HAP-1 (cell line): Measurements from ENCODE around the gene MYO16.

Experiments
- DNase-seq, 2 experiments: peaks; one replicate each; pipeline ENCODE4 v3.0.0-alpha.2; 2016 to 2020; ENCODE audit warnings: low spot score in 2 of 2
- H3K27me3 ChIP-seq: fragments of 250-450 bp; sonication (Bioruptor Pico); 2 replicates; pipeline ENCODE4 v1.5.1; 2020; ENCODE audit warnings: low read depth, mild to moderate bottlenecking, moderate library complexity
- H3K36me3 ChIP-seq: fragments of 250-450 bp; sonication (Bioruptor Pico); replicated peaks from 2 replicates; pipeline ENCODE4 v1.5.1; 2020; ENCODE audit warnings: mild to moderate bottlenecking
- H3K4me1 ChIP-seq: fragments of 250-450 bp; sonication (Bioruptor Pico); 2 replicates; pipeline ENCODE4 v1.5.1; 2020; ENCODE audit warnings: mild to moderate bottlenecking
- H3K4me3 ChIP-seq: fragments of 250-450 bp; sonication (Bioruptor Pico); 2 replicates; pipeline ENCODE4 v1.5.1; 2020; ENCODE audit warnings: mild to moderate bottlenecking, moderate library complexity
- H3K9me3 ChIP-seq: fragments of 250-450 bp; sonication (Bioruptor Pico); 2 replicates; pipeline ENCODE4 v1.5.1; 2020; ENCODE audit warnings: mild to moderate bottlenecking, moderate library complexity
- in situ Hi-C: fragments of 300-500 bp; cut with MboI; formaldehyde crosslinking; loops from 3 replicates; pipeline ENCODE4 v1.14.3; 2020; ENCODE audit warnings: low sequenced_read_pairs, inconsistent platforms, mixed read lengths

Gene MYO16

DNA sequence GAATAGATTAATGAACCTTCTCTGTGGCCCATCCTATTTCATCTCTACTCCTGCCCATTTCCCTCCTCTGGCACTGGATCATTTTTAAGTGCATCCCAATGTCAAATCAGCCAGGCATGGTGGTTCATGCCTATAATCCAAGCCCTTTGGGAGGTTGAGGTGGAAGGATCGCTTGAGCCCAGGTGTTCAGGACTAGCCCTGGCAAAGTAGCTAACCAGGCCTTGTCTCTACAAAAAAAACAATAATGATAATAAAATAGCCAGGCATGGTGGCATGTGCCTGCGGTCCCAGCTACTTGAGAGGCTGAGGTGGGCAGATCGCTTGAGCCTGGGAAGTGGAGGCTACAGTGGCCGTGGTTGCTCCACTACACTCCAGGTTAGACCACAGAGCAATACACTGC, 517.0 kb downstream of the MYO16 start:
- Histone ChIP-seq H3K36me3 (no peaks in the 10 kb centered on the region), H3K9me3 (no peaks in the 10 kb centered on the region), H3K27me3 (no peaks in the 10 kb centered on the region), H3K4me3 (no peak overlapping the region), H3K4me1 (no peaks in the 10 kb centered on the region)
- no peak for DNase-seq
- in situ Hi-C loops: no loop called here

DNA sequence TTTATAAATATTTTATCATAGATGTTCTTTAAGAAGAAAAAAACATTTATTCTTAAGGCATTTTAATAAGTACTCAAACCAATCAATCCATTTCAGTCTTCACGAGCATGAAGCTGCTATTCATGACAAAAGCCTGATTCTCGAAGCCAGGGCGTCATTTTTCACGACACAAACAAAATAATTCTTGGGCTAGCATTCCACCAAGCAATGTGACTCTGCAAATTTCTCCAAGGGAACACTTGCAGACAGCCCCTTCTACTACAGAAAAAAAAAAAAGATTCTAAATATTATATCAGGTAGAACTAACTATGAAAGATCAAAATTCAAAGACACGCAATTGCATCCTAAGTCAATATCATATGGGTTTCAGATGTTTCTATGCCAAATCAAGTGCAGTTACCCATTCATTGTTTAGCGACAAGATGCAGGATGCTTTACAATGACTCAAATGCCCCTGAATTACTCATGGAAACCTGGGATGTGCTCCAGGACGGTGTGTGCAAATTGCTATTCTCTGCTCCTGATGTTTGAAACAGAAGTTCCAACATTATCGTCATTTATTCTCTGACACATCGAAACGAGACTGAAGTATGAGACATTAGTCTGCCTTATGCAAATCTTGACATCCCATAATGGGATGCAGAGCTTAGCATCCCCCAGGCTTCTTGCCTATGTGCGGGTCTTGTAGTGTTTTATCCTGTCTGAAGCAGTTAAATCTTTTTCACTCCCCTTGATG, 517.7 kb downstream of the MYO16 start:
- DNase-seq: no peak
- no peaks in the 10 kb centered on the region for H3K4me1 ChIP-seq
- no peaks in the 10 kb centered on the region for H3K27me3 ChIP-seq
- H3K36me3 ChIP-seq: no peaks in the 10 kb centered on the region
- no peaks in the 10 kb centered on the region for H3K9me3 ChIP-seq
- in situ Hi-C loops: no loop called here
- H3K4me3 ChIP-seq: no peak overlapping the region

DNA sequence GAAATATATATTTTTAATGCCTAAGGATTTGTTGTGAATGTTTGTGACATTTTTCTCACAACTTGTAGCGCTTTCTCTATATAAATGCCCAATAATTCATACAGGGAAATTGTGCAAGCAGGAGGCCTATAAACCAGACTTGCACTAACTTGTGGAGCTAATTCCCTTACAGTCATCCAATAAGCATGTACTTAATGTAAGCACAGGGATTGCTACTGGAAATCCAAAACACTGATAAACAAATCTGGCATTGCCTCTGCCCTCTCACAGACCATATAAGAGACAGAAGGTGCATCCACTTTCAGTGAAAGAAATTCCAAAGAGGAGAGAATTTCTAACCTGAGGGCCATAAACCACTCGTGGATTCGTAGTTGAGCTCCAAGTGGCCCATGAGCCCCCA, 518.8 kb downstream of the MYO16 start:
- Histone ChIP-seq H3K9me3 (no peaks in the 10 kb centered on the region), H3K27me3 (no peaks in the 10 kb centered on the region), H3K36me3 (no peaks in the 10 kb centered on the region), H3K4me3 (no peak overlapping the region), H3K4me1 (no peaks in the 10 kb centered on the region)
- in situ Hi-C loops: no loop called here
- DNase-seq: no peak

DNA sequence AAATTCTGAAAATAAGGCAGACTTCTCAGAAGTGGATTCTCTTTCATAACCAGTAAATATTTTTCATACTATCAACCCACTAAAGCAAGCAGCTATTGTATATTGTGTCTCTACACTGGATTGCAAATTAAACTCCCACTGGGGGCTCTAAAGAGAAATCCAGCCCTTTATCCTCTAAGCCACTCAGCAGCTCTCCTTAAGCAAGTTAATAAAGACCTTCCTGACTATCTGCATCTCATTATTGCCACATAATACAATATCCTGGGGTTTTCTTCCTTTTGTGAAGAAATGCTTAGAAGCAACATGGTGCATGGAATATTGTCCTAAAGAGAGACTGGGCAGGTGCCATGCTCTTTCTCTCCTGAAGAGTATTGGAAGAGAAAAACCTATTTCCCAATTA, 521.3 kb downstream of the MYO16 start:
- Histone ChIP-seq H3K27me3 (no peaks in the 10 kb centered on the region), H3K4me1 (no peaks in the 10 kb centered on the region), H3K9me3 (no peaks in the 10 kb centered on the region), H3K4me3 (no peak overlapping the region), H3K36me3 (no peaks in the 10 kb centered on the region)
- in situ Hi-C loops: no loop called here
- no peak for DNase-seq

DNA sequence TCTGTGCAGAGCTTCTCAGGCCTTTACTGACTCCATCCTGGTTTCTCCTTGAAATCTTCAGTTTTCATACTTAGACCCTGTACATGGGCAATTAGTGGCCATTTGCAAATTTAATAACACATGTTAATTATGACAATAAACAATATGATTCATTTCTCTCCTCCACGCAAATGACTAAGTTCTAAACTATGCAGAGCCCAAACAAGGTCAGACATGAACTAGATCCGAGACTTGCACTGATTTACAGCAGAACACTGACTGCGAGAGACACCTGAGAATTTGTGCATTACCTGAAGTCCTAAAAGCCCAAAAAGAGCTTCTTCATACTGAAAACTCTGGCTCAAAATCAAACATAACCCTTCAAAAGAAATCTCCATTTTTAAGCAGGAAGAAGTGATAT, 521.8 kb downstream of the MYO16 start:
- H3K27me3 ChIP-seq: no peaks in the 10 kb centered on the region
- in situ Hi-C loops: no loop called here
- DNase-seq: no peak
- no peak overlapping the region for H3K4me3 ChIP-seq
- H3K9me3 ChIP-seq: no peaks in the 10 kb centered on the region
- no peaks in the 10 kb centered on the region for H3K36me3 ChIP-seq
- no peaks in the 10 kb centered on the region for H3K4me1 ChIP-seq

DNA sequence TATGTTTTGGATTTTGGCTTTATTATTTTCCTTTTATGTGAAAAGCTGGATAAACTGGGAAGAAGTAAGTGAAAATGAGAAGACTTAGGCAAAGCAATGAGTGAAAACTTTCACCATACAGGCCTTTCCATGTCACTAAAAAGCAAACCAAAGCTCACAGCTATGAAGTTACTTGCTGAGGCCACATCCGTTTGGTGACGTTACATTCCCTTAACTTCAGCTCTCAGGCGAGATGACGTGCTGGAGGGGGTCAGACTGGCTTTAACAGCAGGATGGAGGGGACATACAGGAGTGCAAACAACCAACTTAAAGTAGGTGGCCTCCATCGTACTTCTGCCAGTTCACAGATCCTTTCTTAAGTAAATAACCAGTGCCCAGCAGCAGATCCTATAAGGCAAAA, 522.3 kb downstream of the MYO16 start:
- no peaks in the 10 kb centered on the region for H3K4me1 ChIP-seq
- H3K9me3 ChIP-seq: no peaks in the 10 kb centered on the region
- H3K27me3 ChIP-seq: no peaks in the 10 kb centered on the region
- in situ Hi-C loops: no loop called here
- H3K36me3 ChIP-seq: no peaks in the 10 kb centered on the region
- H3K4me3 ChIP-seq: no peak overlapping the region
- no peak for DNase-seq

DNA sequence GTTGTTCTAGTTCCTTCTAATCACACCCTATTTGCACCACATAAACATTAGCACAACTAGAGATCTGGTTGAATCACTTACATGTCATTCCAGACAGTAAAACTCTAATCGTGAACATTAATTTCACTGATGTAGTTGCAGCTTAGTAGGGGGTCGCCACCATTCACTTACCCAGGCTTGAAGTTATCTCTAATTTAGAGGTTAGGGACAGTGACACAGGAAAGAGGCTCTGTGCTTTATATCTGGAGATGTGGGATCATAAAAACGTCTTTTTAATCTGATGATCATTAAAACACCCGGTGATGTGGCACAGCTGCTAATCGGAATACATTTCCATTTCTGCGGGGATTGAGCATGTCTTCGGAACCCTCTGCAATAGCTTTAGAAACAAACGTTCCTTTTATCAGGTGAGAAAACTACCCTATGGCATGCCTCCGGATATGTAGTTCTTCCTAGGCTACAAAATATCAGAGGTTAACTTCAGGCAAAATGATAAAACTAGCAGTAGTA, 523.0 kb downstream of the MYO16 start:
- no peaks in the 10 kb centered on the region for H3K4me1 ChIP-seq
- no peaks in the 10 kb centered on the region for H3K9me3 ChIP-seq
- no peak for DNase-seq
- no peaks in the 10 kb centered on the region for H3K36me3 ChIP-seq
- H3K27me3 ChIP-seq: no peaks in the 10 kb centered on the region
- no peak overlapping the region for H3K4me3 ChIP-seq
- in situ Hi-C loops: no loop called here

DNA sequence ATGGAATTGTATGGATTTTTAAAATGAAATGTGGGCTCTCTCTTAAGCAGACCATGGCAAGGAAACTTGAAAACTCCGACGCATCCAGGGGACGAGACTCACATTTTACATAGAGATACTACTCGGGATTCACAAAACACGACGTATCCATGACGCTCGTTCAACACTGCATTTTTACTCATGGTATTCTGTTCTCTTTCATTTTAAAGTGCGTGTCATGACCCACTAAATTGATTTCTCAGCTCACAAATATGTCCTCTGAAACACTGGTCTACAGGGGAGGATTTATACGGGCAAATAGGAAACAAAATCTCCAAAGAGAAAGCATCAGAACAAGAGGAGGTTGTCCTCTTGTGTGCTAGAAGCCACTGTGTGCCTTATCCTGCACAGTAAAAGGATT, 523.5 kb downstream of the MYO16 start:
- H3K4me1 ChIP-seq: no peaks in the 10 kb centered on the region
- H3K36me3 ChIP-seq: no peaks in the 10 kb centered on the region
- H3K9me3 ChIP-seq: no peaks in the 10 kb centered on the region
- in situ Hi-C loops: no loop called here
- no peak for DNase-seq
- H3K27me3 ChIP-seq: no peaks in the 10 kb centered on the region
- no peak overlapping the region for H3K4me3 ChIP-seq

DNA sequence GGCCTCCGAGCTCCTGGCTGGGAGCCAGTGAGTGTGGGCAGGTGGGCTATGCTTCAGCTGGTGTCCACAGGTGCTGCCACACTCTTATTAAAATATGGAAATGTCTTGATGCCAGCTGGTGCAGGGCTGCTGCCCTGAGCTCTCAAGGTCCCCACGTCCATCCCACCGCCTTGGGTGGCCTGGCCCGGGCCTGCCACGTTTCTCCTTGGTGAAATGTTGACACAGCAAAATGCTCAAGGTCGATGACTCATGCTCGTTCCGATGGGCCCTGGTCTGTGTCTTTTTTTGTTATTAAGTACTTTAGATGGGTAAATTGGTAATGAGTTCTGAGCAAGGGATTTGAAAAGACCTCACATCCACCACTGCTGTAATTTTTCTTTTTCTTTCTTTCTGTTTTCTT, 524.7 kb downstream of the MYO16 start:
- in situ Hi-C loops: no loop called here
- H3K9me3 ChIP-seq: no peaks in the 10 kb centered on the region
- no peaks in the 10 kb centered on the region for H3K36me3 ChIP-seq
- H3K4me3 ChIP-seq: no peak overlapping the region
- H3K27me3 ChIP-seq: no peaks in the 10 kb centered on the region
- no peak for DNase-seq
- H3K4me1 ChIP-seq: no peaks in the 10 kb centered on the region

DNA sequence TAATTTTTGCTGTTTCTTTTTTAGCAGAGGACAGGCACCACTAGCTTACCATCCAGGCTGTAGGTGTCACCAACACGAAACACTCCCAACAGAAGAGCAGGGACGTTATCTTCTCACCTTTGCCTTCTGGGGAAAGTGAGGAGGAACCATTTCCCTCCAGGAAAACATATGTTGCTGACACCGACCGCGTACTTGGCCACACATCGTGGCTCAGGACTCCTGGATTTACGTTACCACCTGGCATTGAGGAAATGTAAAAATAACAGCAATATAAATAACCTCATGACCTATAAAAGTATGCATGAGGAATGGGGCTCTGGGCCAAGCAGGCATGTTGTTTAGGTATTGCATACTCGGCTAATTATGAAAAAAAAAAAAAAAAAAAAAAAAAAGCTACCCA, 525.1 kb downstream of the MYO16 start:
- in situ Hi-C loops: no loop called here
- H3K4me1 ChIP-seq: no peaks in the 10 kb centered on the region
- no peaks in the 10 kb centered on the region for H3K36me3 ChIP-seq
- H3K27me3 ChIP-seq: no peaks in the 10 kb centered on the region
- no peak overlapping the region for H3K4me3 ChIP-seq
- no peak for DNase-seq
- no peaks in the 10 kb centered on the region for H3K9me3 ChIP-seq

DNA sequence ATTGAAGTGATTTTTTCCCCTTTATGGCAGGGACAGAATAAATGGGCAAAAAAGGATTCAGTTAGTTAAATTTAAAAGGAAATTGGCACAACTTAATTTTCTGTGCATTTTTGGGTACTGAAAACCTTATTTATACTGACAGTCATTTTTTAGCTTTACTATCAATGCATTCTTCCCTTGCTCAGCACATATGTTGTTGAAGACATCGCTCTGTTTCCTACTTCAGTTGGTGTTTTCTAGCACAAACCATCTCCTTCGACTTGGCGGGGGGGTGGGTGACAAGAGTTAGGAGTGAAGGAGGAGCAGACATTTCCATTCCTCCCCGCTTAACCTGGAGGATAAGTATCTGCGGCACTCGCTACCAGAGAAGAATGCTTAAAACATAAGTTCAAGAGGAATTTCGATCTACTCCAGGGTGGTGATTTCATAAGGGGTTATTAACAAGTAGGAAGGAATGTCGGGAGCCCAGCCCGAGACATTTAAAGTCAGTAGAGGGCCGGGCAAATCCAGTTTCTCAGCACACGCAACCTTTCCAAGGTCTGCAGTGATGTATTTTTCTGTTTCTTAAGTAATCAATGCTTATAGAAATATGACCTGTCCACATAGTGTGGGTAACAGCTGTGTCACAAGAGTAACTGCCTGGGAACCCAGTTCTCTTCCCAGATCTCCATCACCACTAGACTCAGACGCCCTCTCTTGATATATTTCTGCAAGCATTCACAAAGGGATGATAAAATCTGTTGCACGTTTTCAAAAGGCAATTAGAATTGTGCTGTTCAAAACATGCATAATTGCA, 525.8 kb downstream of the MYO16 start:
- in situ Hi-C loops: no loop called here

DNA sequence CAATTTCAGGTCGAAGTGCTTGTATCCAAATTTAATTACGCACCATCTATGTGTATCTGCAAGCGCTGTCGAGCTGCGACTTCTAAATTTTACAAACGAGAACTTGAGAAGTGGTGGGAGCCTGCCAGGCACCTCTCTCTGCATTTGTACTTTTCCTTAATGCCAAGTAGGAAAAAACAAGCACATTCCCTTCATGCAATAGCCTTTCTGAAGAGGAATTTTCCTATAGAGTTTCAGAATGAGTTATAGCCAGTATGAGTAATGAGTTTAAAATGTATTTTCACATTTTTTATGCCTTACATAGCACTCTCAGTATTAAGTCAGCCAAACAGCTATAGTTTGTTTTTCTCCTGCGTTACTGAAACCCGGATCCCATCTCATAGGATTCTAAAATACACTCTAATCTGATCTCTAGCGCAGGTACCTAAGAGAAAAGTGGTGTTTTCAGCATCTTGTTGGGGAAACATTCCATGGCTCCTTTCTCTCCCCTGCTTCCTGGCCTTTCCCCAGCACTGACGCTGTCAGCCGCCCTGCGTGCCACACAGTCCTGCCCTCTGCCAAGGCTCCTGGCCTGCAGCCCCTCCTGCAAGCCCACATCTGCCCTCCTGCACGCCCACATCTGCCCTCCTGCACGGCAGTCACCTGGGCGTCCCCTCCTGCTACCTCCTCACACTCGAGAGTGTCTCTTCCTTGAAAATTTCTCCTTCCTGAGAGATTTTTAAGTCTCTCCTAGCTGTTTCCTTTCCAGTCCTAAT, 526.9 kb downstream of the MYO16 start:
- in situ Hi-C loops: no loop called here
- Histone ChIP-seq H3K27me3 (no peaks in the 10 kb centered on the region), H3K9me3 (no peaks in the 10 kb centered on the region), H3K4me1 (no peaks in the 10 kb centered on the region), H3K4me3 (no peak overlapping the region), H3K36me3 (no peaks in the 10 kb centered on the region)
- no peak for DNase-seq

More for the DNA sequence above, 525.8 kb downstream of the MYO16 start:
- Histone ChIP-seq H3K9me3 (no peaks in the 10 kb centered on the region), H3K4me1 (no peaks in the 10 kb centered on the region), H3K27me3 (no peaks in the 10 kb centered on the region), H3K36me3 (no peaks in the 10 kb centered on the region), H3K4me3 (no peak overlapping the region)
- DNase-seq: no peak

DNA sequence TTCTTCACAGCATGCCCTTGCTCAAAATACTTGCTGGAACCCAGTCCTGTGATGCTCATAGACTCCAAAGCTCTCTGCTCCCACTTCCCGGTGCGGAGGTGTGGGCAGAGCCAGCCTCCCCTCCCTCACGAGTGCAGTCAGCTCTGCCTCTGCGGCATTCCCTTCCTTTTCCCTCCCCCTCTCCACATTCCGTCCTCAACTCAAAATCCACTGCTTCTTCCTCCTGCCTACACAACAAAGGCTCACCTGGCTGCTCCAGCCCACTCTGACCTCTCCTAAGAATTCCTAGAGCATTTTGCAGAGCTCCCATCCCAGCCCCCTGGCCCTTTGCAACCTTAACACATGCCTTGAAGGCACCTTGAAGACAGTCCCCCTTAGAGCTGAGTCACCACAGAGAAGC, 527.9 kb downstream of the MYO16 start:
- no peaks in the 10 kb centered on the region for H3K36me3 ChIP-seq
- H3K9me3 ChIP-seq: no peaks in the 10 kb centered on the region
- no peak for DNase-seq
- H3K4me3 ChIP-seq: no peak overlapping the region
- in situ Hi-C loops: no loop called here
- H3K4me1 ChIP-seq: no peaks in the 10 kb centered on the region
- H3K27me3 ChIP-seq: no peaks in the 10 kb centered on the region

DNA sequence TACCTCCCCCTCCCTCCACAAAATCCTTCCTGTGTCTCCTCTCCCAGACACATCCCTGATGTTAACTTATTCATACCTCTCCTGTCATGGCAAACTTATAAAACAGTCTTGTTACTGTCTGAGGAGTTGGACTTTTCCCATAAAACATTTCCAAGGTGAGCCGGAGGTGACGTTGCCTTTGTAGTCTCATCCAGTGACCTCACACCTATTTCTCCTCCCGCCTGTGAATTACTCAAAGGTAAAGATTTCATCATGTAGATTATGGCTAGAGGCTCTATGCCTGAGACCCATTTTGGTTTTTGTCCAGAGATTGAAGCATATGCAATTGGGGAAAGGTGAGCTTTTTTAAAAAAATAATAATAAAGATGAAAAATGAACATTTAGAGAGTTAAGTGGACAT, 529.0 kb downstream of the MYO16 start:
- H3K4me1 ChIP-seq: no peaks in the 10 kb centered on the region
- H3K27me3 ChIP-seq: no peaks in the 10 kb centered on the region
- no peaks in the 10 kb centered on the region for H3K9me3 ChIP-seq
- no peak for DNase-seq
- no peak overlapping the region for H3K4me3 ChIP-seq
- H3K36me3 ChIP-seq: no peaks in the 10 kb centered on the region
- in situ Hi-C loops: no loop called here
